ENCODE data around the gene CPZ. TPM values are rescaled to one million over a fixed set of nuclear protein-coding genes. Genes with fewer than 3 reads are reported as not detected.

CPZ gene
- total RNA-seq, 3 donors from 2014 or later: 2.9 to 13.4 (median 7.5) TPM

GRCh38 chr4:8581094-8581861 is 11.3 kb upstream of the CPZ start:
- Histone ChIP-seq H3K27me3 (peaks cover 5 to 52% of the 10 kb centered on the region in 2 donors), H3K4me3 (no peak overlapping the region), H3K9me3 (no peaks in the 10 kb centered on the region), H3K4me1 (no peaks in the 10 kb centered on the region), H3K36me3 (no peaks in the 10 kb centered on the region), H3K27ac (no peak overlapping the region)
- no peak for TF ChIP-seq POLR2A (IDR thresholded peaks at IDR 0.05)
- no peak for TF ChIP-seq CTCF (IDR thresholded peaks at IDR 0.05)
- no peak for TF ChIP-seq POLR2AphosphoS5 (IDR thresholded peaks at IDR 0.05)
- intact Hi-C loops (cut with DNase I; ENCODE audit: low total_unique reads): no loop called here
- no peak for DNase-seq (ENCODE audit: low spot score in 2 of 2)

- no peak for DNase-seq (ENCODE audit: low spot score in 2 of 2)
- Histone ChIP-seq H3K36me3 (no peaks in the 10 kb centered on the region), H3K4me1 (no peaks in the 10 kb centered on the region), H3K4me3 (no peak overlapping the region), H3K27me3 (peaks cover 5 to 52% of the 10 kb centered on the region in 2 donors), H3K27ac (no peak overlapping the region), H3K9me3 (no peaks in the 10 kb centered on the region)
- intact Hi-C loops (cut with DNase I; ENCODE audit: low total_unique reads): no loop called here
- TF ChIP-seq CTCF (IDR thresholded peaks at IDR 0.05) (no peak), POLR2AphosphoS5 (IDR thresholded peaks at IDR 0.05) (no peak), POLR2A (IDR thresholded peaks at IDR 0.05) (no peak)
Measured at GRCh38 chr4:8582016-8582415, 10.5 kb upstream of the CPZ start.

GRCh38 chr4:8582436-8582835 is 10.1 kb upstream of the CPZ start:
- Histone ChIP-seq H3K4me3 (no peak overlapping the region), H3K27ac (no peak overlapping the region), H3K9me3 (no peaks in the 10 kb centered on the region), H3K4me1 (no peaks in the 10 kb centered on the region), H3K27me3 (peaks cover 5 to 52% of the 10 kb centered on the region in 2 donors), H3K36me3 (no peaks in the 10 kb centered on the region)
- no peak for DNase-seq (ENCODE audit: low spot score in 2 of 2)
- intact Hi-C loops (cut with DNase I; ENCODE audit: low total_unique reads): no loop called here
- TF ChIP-seq POLR2AphosphoS5 (IDR thresholded peaks at IDR 0.05) (no peak), POLR2A (IDR thresholded peaks at IDR 0.05) (no peak), CTCF (IDR thresholded peaks at IDR 0.05) (no peak)

- peaks cover 5 to 52% of the 10 kb centered on the region in 2 donors for H3K27me3 ChIP-seq
- H3K9me3 ChIP-seq: no peaks in the 10 kb centered on the region
- H3K27ac ChIP-seq: no peak overlapping the region
- intact Hi-C loops (cut with DNase I; ENCODE audit: low total_unique reads): no loop called here
- H3K4me3 ChIP-seq: no peak overlapping the region
- no peaks in the 10 kb centered on the region for H3K36me3 ChIP-seq
- DNase-seq (ENCODE audit: low spot score in 2 of 2): no peak
- no peak for TF ChIP-seq POLR2AphosphoS5 (IDR thresholded peaks at IDR 0.05)
- no peak for TF ChIP-seq POLR2A (IDR thresholded peaks at IDR 0.05)
- no peak for TF ChIP-seq CTCF (IDR thresholded peaks at IDR 0.05)
- no peaks in the 10 kb centered on the region for H3K4me1 ChIP-seq
Measured at GRCh38 chr4:8582941-8583654, 9.5 kb upstream of the CPZ start.

- no peak overlapping the region for H3K4me3 ChIP-seq
- no peaks in the 10 kb centered on the region for H3K9me3 ChIP-seq
- intact Hi-C loops (cut with DNase I; ENCODE audit: low total_unique reads): no loop called here
- no peak for DNase-seq (ENCODE audit: low spot score in 2 of 2)
- no peak for TF ChIP-seq POLR2A (IDR thresholded peaks at IDR 0.05)
- no peak for TF ChIP-seq CTCF (IDR thresholded peaks at IDR 0.05)
- TF ChIP-seq POLR2AphosphoS5 (IDR thresholded peaks at IDR 0.05): no peak
- H3K27ac ChIP-seq: no peak overlapping the region
- H3K4me1 ChIP-seq: no peaks in the 10 kb centered on the region
- H3K27me3 ChIP-seq: peaks cover 5 to 49% of the 10 kb centered on the region in 2 donors
- H3K36me3 ChIP-seq: no peaks in the 10 kb centered on the region
Measured at GRCh38 chr4:8583655-8584025, 8.9 kb upstream of the CPZ start.

Measured in breast epithelium (tissue), 4 donors.